IgD-negative memory B cell (primary cell): ENCODE data around the gene B3GNT3. TPM values are rescaled to one million over a fixed set of nuclear protein-coding genes. Genes with fewer than 3 reads are reported as not detected.
"Not testable (repeated sequence)": the region's sequence is repeated elsewhere in the genome, so short reads cannot be mapped to it uniquely, and the experiment has no call there.

Experiments used
- H3K27ac Mint-ChIP-seq, 3 donors: one replicate each; pipeline ENCODE4 v1.8.0; 2020 to 2022; ENCODE audit warnings: mild to moderate bottlenecking in 3 of 3, mixed read lengths in 3 of 3, moderate library complexity in 1 of 3
- H3K27me3 Mint-ChIP-seq: one replicate; pipeline ENCODE4 v1.8.0; 2021; ENCODE audit warnings: mixed read lengths
- H3K36me3 Mint-ChIP-seq: one replicate; pipeline ENCODE4 v1.8.0; 2020; ENCODE audit warnings: mild to moderate bottlenecking, mixed read lengths
- H3K4me1 Mint-ChIP-seq, 3 donors: one replicate each; pipeline ENCODE4 v1.8.0; 2020 to 2022; ENCODE audit warnings: mixed read lengths in 3 of 3, mild to moderate bottlenecking in 1 of 3
- H3K4me3 Mint-ChIP-seq, 4 donors: one replicate each; pipeline ENCODE4 v1.8.0; 2020 to 2022; ENCODE audit warnings: mild to moderate bottlenecking in 4 of 4, mixed read lengths in 4 of 4, moderate library complexity in 3 of 4
- H3K9me3 Mint-ChIP-seq, 3 donors: one replicate each; pipeline ENCODE4 v1.8.0; 2020 to 2021; ENCODE audit warnings: mixed read lengths in 3 of 3, mild to moderate bottlenecking in 1 of 3
- polyA plus RNA-seq: library from polyadenylated mRNA; unstranded; fragments of 300-500 nt; fragmentation: Illumina TruSeq; gene quantifications from one replicate; pipeline ENCODE4 v1.2.3, GENCODE V29; 2021

B3GNT3 gene
- polyA plus RNA-seq, 1 donor from 2014 or later = not detected

GRCh38 chr19:17797424-17798201, 2.7 kb downstream of the B3GNT3 start:
- H3K27ac Mint-ChIP-seq = no peak overlapping the region
- H3K4me3 Mint-ChIP-seq = peak overlapping the region in 1 of 4 donors; percentile 17
- peaks cover 25% of the 10 kb centered on the region for H3K27me3 Mint-ChIP-seq
- H3K4me1 Mint-ChIP-seq = peaks cover 5 to 21% (median 10%) of the 10 kb centered on the region in 3 donors
- peaks cover 3% of the 10 kb centered on the region for H3K36me3 Mint-ChIP-seq
- H3K9me3 Mint-ChIP-seq = no peaks in the 10 kb centered on the region

GRCh38 chr19:17798599-17798998, 3.7 kb downstream of the B3GNT3 start:
- H3K36me3 Mint-ChIP-seq, H3K27ac Mint-ChIP-seq, H3K9me3 Mint-ChIP-seq, H3K4me3 Mint-ChIP-seq: not testable (repeated sequence)
- H3K27me3 Mint-ChIP-seq = peaks cover 28% of the 10 kb centered on the region
- peaks cover 10 to 24% (median 16%) of the 10 kb centered on the region in 3 donors for H3K4me1 Mint-ChIP-seq

- H3K27ac Mint-ChIP-seq = peak overlapping the region in 1 of 3 donors; percentile 5
- H3K27me3 Mint-ChIP-seq = peaks cover 10% of the 10 kb centered on the region
- H3K4me3 Mint-ChIP-seq = peak overlapping the region in 1 of 4 donors; percentile 35
- H3K4me1 Mint-ChIP-seq = peaks cover 6 to 9% (median 9%) of the 10 kb centered on the region in 3 donors
- no peaks in the 10 kb centered on the region for H3K9me3 Mint-ChIP-seq
- peaks cover 7% of the 10 kb centered on the region for H3K36me3 Mint-ChIP-seq
Measured at GRCh38 chr19:17802137-17802858, 7.4 kb downstream of the B3GNT3 start.

- Mint-ChIP-seq H3K36me3 (peaks cover 7% of the 10 kb centered on the region), H3K4me3 (peak overlapping the region in 2 of 4 donors; percentile 55 to 84), H3K27ac (peak overlapping the region; percentile 20 to 73 (median 52)), H3K4me1 (peaks cover 8 to 9% (median 9%) of the 10 kb centered on the region in 3 donors), H3K27me3 (peaks cover 16% of the 10 kb centered on the region), H3K9me3 (no peaks in the 10 kb centered on the region)
Measured at GRCh38 chr19:17803264-17803896, 8.4 kb downstream of the B3GNT3 start.

GRCh38 chr19:17805427-17805826, 10.5 kb downstream of the B3GNT3 start:
- Mint-ChIP-seq H3K27ac (no peak overlapping the region), H3K4me1 (peaks cover 8 to 9% (median 9%) of the 10 kb centered on the region in 3 donors), H3K9me3 (no peaks in the 10 kb centered on the region), H3K4me3 (no peak overlapping the region), H3K36me3 (peaks cover 7% of the 10 kb centered on the region), H3K27me3 (peaks cover 17% of the 10 kb centered on the region)

- no peak overlapping the region for H3K4me3 Mint-ChIP-seq
- no peak overlapping the region for H3K27ac Mint-ChIP-seq
- H3K27me3 Mint-ChIP-seq = peaks cover 15% of the 10 kb centered on the region
Measured at GRCh38 chr19:17806945-17807344, 12.0 kb downstream of the B3GNT3 start.

GRCh38 chr19:17807731-17808316, 12.9 kb downstream of the B3GNT3 start:
- H3K4me1 Mint-ChIP-seq = peaks cover 5 to 8% (median 8%) of the 10 kb centered on the region in 3 donors

More at GRCh38 chr19:17806945-17807344, 12.0 kb downstream of the B3GNT3 start:
- H3K9me3 Mint-ChIP-seq = no peaks in the 10 kb centered on the region
- H3K36me3 Mint-ChIP-seq = peaks cover 7% of the 10 kb centered on the region
- peaks cover 8 to 9% (median 9%) of the 10 kb centered on the region in 3 donors for H3K4me1 Mint-ChIP-seq

GRCh38 chr19:17811103-17811502, 16.2 kb downstream of the B3GNT3 start:
- Mint-ChIP-seq H3K9me3 (peaks cover 0 to 2% (median 0%) of the 10 kb centered on the region in 3 donors), H3K4me1 (peaks cover 0 to 4% (median 0%) of the 10 kb centered on the region in 3 donors), H3K36me3 (peaks cover 2% of the 10 kb centered on the region), H3K27me3 (peaks cover 7% of the 10 kb centered on the region), H3K27ac (no peak overlapping the region), H3K4me3 (no peak overlapping the region)

More at GRCh38 chr19:17807731-17808316, 12.9 kb downstream of the B3GNT3 start:
- H3K9me3 Mint-ChIP-seq = peaks cover 0 to 2% (median 0%) of the 10 kb centered on the region in 3 donors
- peaks cover 11% of the 10 kb centered on the region for H3K27me3 Mint-ChIP-seq
- H3K4me3 Mint-ChIP-seq = peak overlapping the region in 3 of 4 donors; percentile 46 to 60 (median 60)
- peaks cover 6% of the 10 kb centered on the region for H3K36me3 Mint-ChIP-seq
- no peak overlapping the region for H3K27ac Mint-ChIP-seq

- Mint-ChIP-seq H3K36me3 (peaks cover 2% of the 10 kb centered on the region), H3K4me3 (no peak overlapping the region), H3K27ac (no peak overlapping the region), H3K4me1 (peaks cover 0 to 4% (median 0%) of the 10 kb centered on the region in 3 donors), H3K27me3 (peaks cover 7% of the 10 kb centered on the region), H3K9me3 (peaks cover 0 to 2% (median 0%) of the 10 kb centered on the region in 3 donors)
Measured at GRCh38 chr19:17811681-17812080, 16.7 kb downstream of the B3GNT3 start.

- Mint-ChIP-seq H3K9me3 (peaks cover 0 to 2% (median 0%) of the 10 kb centered on the region in 3 donors), H3K27me3 (peaks cover 7% of the 10 kb centered on the region), H3K4me1 (peaks cover 0 to 4% (median 0%) of the 10 kb centered on the region in 3 donors), H3K27ac (no peak overlapping the region), H3K36me3 (peaks cover 2% of the 10 kb centered on the region), H3K4me3 (no peak overlapping the region)
Measured at GRCh38 chr19:17812099-17812498, 17.2 kb downstream of the B3GNT3 start.

- Mint-ChIP-seq H3K27me3 (no peaks in the 10 kb centered on the region), H3K9me3 (no peaks in the 10 kb centered on the region), H3K36me3 (no peaks in the 10 kb centered on the region), H3K4me3 (peak overlapping the region in 1 of 4 donors; percentile 54), H3K27ac (no peak overlapping the region), H3K4me1 (peaks cover 0 to 2% (median 0%) of the 10 kb centered on the region in 3 donors)
Measured at GRCh38 chr19:17817668-17818363, 22.9 kb downstream of the B3GNT3 start.

GRCh38 chr19:17821190-17821589, 26.3 kb downstream of the B3GNT3 start, which contains the start of gene INSL3:
TSS of gene INSL3 (minus strand) at chr19:17821519. CDS start at chr19:17821506, 13 bp downstream.
- Mint-ChIP-seq H3K36me3 (no peaks in the 10 kb centered on the region), H3K4me1 (no peaks in the 10 kb centered on the region), H3K27ac (no peak within 1 kb of the TSS), H3K9me3 (no peaks in the 10 kb centered on the region), H3K27me3 (no peaks in the 10 kb centered on the region), H3K4me3 (no peak within 1 kb of the TSS)

- Mint-ChIP-seq H3K27ac (no peak overlapping the region), H3K27me3 (no peaks in the 10 kb centered on the region), H3K36me3 (peaks cover 4% of the 10 kb centered on the region), H3K4me3 (no peak overlapping the region), H3K4me1 (no peaks in the 10 kb centered on the region), H3K9me3 (no peaks in the 10 kb centered on the region)
Measured at GRCh38 chr19:17824339-17824738, 29.4 kb downstream of the B3GNT3 start.

- H3K27ac Mint-ChIP-seq = no peak overlapping the region
- no peak overlapping the region for H3K4me3 Mint-ChIP-seq
- no peaks in the 10 kb centered on the region for H3K9me3 Mint-ChIP-seq
- H3K27me3 Mint-ChIP-seq = no peaks in the 10 kb centered on the region
- no peaks in the 10 kb centered on the region for H3K4me1 Mint-ChIP-seq
- H3K36me3 Mint-ChIP-seq = peaks cover 7% of the 10 kb centered on the region
Measured at GRCh38 chr19:17826508-17827056, 31.6 kb downstream of the B3GNT3 start.
